Measurements from ENCODE around the gene RDH11. TPM values are rescaled to one million over a fixed set of nuclear protein-coding genes. Genes with fewer than 3 reads are reported as not detected.

The RDH11 gene
- total RNA-seq, 2 experiments from 2014 or later, result 31.1 to 37.7 TPM

GRCh38 chr14:67641902-67642749 lies 53.4 kb downstream of the RDH11 start:
- intact Hi-C loops (cut with micrococcal nuclease; ENCODE audit: unreplicated experiment), result no loop called here
- no peaks in the 10 kb centered on the region for H3K9me2 ChIP-seq (ENCODE audit: insufficient read depth, low read length)
- H3K27ac ChIP-seq (ENCODE audit: low read depth, low read length, poor library complexity, severe bottlenecking), result no peak overlapping the region
- H3K4me1 ChIP-seq (ENCODE audit: insufficient read depth, low read length, poor library complexity, severe bottlenecking), result no peaks in the 10 kb centered on the region
- no peaks in the 10 kb centered on the region for H4K20me1 ChIP-seq (ENCODE audit: insufficient read depth, low read length)
- no peak overlapping the region for H3K4me2 ChIP-seq (ENCODE audit: low read length)
- CTCF ChIA-PET (ENCODE audit: unreplicated experiment), result no interaction called here
- no peak for TF ChIP-seq EZH2phosphoT487 (IDR thresholded peaks at IDR 0.05; ENCODE audit: borderline replicate concordance, low read depth, low read length)
- TF ChIP-seq, protein P1, sequence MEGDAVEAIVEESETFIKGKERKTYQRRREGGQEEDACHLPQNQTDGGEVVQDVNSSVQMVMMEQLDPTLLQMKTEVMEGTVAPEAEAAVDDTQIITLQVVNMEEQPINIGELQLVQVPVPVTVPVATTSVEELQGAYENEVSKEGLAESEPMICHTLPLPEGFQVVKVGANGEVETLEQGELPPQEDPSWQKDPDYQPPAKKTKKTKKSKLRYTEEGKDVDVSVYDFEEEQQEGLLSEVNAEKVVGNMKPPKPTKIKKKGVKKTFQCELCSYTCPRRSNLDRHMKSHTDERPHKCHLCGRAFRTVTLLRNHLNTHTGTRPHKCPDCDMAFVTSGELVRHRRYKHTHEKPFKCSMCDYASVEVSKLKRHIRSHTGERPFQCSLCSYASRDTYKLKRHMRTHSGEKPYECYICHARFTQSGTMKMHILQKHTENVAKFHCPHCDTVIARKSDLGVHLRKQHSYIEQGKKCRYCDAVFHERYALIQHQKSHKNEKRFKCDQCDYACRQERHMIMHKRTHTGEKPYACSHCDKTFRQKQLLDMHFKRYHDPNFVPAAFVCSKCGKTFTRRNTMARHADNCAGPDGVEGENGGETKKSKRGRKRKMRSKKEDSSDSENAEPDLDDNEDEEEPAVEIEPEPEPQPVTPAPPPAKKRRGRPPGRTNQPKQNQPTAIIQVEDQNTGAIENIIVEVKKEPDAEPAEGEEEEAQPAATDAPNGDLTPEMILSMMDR (conservative IDR thresholded peaks at IDR 0.05; ENCODE audit: low read length), result no peak
- peaks cover 12% of the 10 kb centered on the region; the same call in 1 of the 2 replicates for H3K36me3 ChIP-seq (ENCODE audit: insufficient read depth, low read length)
- H3K79me2 ChIP-seq (ENCODE audit: insufficient read depth, low read depth, low read length), result no peaks in the 10 kb centered on the region
- H2AFZ ChIP-seq (ENCODE audit: low read length), result no peak overlapping the region
- H3K4me3 ChIP-seq (ENCODE audit: low read depth, low read length, poor library complexity, severe bottlenecking), result no peak overlapping the region
- BruUV-seq (replicated peaks), result no TSS peak
- no peak for DNase-seq (ENCODE audit: low spot score)
- no peaks in the 10 kb centered on the region for H3K9me3 ChIP-seq (ENCODE audit: low read length)
- POLR2A ChIA-PET, result interaction anchor here (0.5 to 1.0 kb wide), 4 partner anchors 11 to 630 kb away, joined by 3 to 6 read pairs (median 4); no protein-coding TSS in a partner anchor

DNA sequence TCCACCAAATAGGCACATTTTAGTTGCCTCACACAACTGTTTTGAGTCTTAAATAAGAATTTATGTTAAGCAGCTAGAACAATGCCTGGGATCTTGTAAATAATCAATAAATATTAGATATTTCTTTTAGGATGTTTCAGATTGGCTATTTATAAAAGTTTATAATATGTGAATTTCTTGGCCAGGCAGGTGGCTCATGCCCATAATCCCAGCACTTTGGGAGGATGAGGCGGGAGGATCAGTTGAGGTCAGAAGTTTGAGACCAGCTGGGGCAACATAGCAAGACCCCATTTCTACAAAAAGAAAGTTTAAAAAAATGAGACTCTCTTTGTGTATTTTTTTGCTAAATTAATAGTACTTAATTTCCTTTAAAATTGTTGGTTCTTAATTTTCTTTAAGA lies 54.1 kb downstream of the RDH11 start:
- H4K20me1 ChIP-seq (ENCODE audit: insufficient read depth, low read length), result no peaks in the 10 kb centered on the region
- intact Hi-C loops (cut with micrococcal nuclease; ENCODE audit: unreplicated experiment), result no loop called here
- no peaks in the 10 kb centered on the region for H3K9me2 ChIP-seq (ENCODE audit: insufficient read depth, low read length)
- no peaks in the 10 kb centered on the region for H3K9me3 ChIP-seq (ENCODE audit: low read length)
- BruUV-seq (replicated peaks), result no TSS peak
- no peaks in the 10 kb centered on the region for H3K79me2 ChIP-seq (ENCODE audit: insufficient read depth, low read depth, low read length)
- no peak overlapping the region for H3K4me3 ChIP-seq (ENCODE audit: low read depth, low read length, poor library complexity, severe bottlenecking)
- no peak for DNase-seq (ENCODE audit: low spot score)
- H3K4me2 ChIP-seq (ENCODE audit: low read length), result no peak overlapping the region
- ChIA-PET CTCF (ENCODE audit: unreplicated experiment) (no interaction called here), POLR2A (interaction anchor here (0.6 kb wide), 1 partner anchor 629 kb away, joined by 3 read pairs; no protein-coding TSS in a partner anchor)
- no peak overlapping the region for H3K27ac ChIP-seq (ENCODE audit: low read depth, low read length, poor library complexity, severe bottlenecking)
- H3K36me3 ChIP-seq (ENCODE audit: insufficient read depth, low read length), result peaks cover 6% of the 10 kb centered on the region; the same call in 1 of the 2 replicates
- no peak for TF ChIP-seq EZH2phosphoT487 (IDR thresholded peaks at IDR 0.05; ENCODE audit: borderline replicate concordance, low read depth, low read length)
- H2AFZ ChIP-seq (ENCODE audit: low read length), result no peak overlapping the region
- H3K4me1 ChIP-seq (ENCODE audit: insufficient read depth, low read length, poor library complexity, severe bottlenecking), result no peaks in the 10 kb centered on the region

DNA sequence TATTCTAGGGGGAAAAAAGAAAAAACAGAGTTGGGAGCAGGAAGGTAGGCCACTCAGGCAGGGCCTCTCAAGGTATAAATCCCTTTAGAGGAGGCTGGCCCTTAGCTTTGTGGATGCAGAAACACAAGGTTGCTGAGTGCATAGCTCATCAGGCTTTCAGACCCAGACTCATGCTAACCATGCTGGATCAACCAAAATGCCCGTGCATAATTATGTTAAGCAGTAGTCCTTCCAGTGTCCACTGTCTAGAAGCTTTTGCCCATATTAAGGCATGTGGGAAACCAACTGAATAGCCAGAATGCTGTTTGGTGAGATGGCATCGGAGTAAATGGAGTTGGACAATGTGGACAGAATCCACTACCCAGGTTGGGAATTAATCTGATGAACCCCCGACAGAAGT lies 56.9 kb downstream of the RDH11 start:
- no TSS peak for BruUV-seq (replicated peaks)
- TF ChIP-seq EZH2phosphoT487 (IDR thresholded peaks at IDR 0.05; ENCODE audit: borderline replicate concordance, low read depth, low read length), result no peak
- TF ChIP-seq, protein P1 (conservative IDR thresholded peaks at IDR 0.05; ENCODE audit: low read length), result no peak

More for the DNA sequence above, 56.9 kb downstream of the RDH11 start:
- intact Hi-C loops (cut with micrococcal nuclease; ENCODE audit: unreplicated experiment), result no loop called here
- Histone ChIP-seq H3K79me2 (ENCODE audit: insufficient read depth, low read depth, low read length) (no peaks in the 10 kb centered on the region), H4K20me1 (ENCODE audit: insufficient read depth, low read length) (no peaks in the 10 kb centered on the region), H3K9me2 (ENCODE audit: insufficient read depth, low read length) (no peaks in the 10 kb centered on the region), H2AFZ (ENCODE audit: low read length) (no peak overlapping the region), H3K9me3 (ENCODE audit: low read length) (no peaks in the 10 kb centered on the region), H3K4me3 (ENCODE audit: low read depth, low read length, poor library complexity, severe bottlenecking) (no peak overlapping the region), H3K36me3 (ENCODE audit: insufficient read depth, low read length) (no peaks in the 10 kb centered on the region), H3K27ac (ENCODE audit: low read depth, low read length, poor library complexity, severe bottlenecking) (no peak overlapping the region), H3K4me2 (ENCODE audit: low read length) (no peak overlapping the region), H3K4me1 (ENCODE audit: insufficient read depth, low read length, poor library complexity, severe bottlenecking) (no peaks in the 10 kb centered on the region)
- no peak for DNase-seq (ENCODE audit: low spot score)
- CTCF ChIA-PET (ENCODE audit: unreplicated experiment), result no interaction called here
- POLR2A ChIA-PET, result no interaction called here

Data from OCI-LY7 (cell line).